AG08395 (cell line): Measurements from ENCODE around the gene RBM3.

ENCODE experiments used
- DNase-seq: peaks from one replicate; pipeline ENCODE4 v3.0.0; 2012; ENCODE audit warnings: mixed read lengths, low spot score

RBM3 gene

GRCh38 chrX:48578661-48579128 lies 4.4 kb downstream of the RBM3 start:
- DNase-seq = no peak

- no peak for DNase-seq
These were observed 5.0 kb downstream of the RBM3 start for GRCh38 chrX:48579259-48579658.

- no peak for DNase-seq
These were observed 6.4 kb downstream of the RBM3 start for GRCh38 chrX:48580662-48581061.

- DNase-seq = no peak
These were observed 10.4 kb downstream of the RBM3 start for GRCh38 chrX:48584698-48585097.

DNA sequence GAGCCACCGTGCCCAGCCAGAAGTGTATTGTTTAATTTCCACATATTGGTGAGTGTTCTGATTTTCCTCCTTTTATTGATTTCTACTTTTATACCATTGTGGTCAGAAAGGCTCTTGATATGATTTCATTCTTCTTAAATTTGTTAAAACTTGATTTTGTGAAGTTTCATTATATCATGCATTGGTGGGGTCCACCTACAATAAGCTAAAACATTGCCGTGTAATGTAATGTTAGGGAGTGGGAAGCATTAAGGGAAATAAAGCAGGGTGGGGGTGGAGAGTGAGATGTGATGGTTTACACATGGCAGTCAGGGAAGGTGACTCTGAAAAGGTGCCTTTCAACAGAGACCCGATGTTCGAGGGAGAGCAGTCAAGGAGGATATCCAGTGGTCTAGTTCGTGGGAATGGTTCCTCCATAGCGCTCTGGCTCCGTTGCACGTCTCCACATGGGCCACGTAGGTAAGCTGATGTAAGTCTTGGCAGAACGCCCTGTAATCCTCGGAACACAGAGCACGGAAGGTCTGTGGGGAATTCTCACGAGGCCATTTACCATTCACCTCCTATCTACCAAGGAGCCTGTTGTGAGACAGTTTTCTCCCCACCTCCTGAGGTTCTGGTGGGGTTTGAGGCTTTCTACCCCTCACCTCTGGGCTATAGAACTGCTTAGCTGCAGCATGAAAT lies 15.3 kb downstream of the RBM3 start:
- DNase-seq = no peak

GRCh38 chrX:48590203-48591103 lies 16.2 kb downstream of the RBM3 start:
- DNase-seq = no peak

GRCh38 chrX:48591255-48591791 lies 17.0 kb downstream of the RBM3 start:
- peak; percentile 41 for DNase-seq

GRCh38 chrX:48592971-48593370 lies 18.7 kb downstream of the RBM3 start:
- no peak for DNase-seq

DNA sequence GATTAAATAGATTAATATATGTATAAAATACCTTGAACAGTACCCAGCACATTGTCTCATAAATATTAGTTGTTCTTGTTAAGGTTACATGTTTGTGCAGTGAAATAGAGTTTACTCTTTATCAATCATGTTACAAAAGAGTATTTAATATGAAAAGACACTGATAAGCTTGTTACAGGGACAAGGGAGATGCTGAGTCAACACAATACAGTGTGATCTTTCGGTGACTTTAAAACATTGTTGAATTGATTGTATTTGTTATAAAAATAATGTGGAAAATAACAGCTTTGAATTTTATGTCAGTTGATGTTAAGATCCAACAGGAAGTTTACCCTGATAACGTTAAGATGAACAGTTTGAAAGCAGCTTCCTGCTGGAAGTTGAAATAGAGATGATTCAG lies 21.6 kb downstream of the RBM3 start:
- no peak for DNase-seq

GRCh38 chrX:48597353-48598264 lies 23.3 kb downstream of the RBM3 start, which contains the start of gene WDR13:
WDR13 (plus strand) TSS chrX:48597492; CDS start chrX:48597997, 505 bp downstream.
- peak; percentile 95 for DNase-seq

- no peak for DNase-seq
These were observed 24.3 kb downstream of the RBM3 start for GRCh38 chrX:48598614-48599013.

GRCh38 chrX:48599341-48599740 lies 25.1 kb downstream of the RBM3 start:
- no peak for DNase-seq

DNA sequence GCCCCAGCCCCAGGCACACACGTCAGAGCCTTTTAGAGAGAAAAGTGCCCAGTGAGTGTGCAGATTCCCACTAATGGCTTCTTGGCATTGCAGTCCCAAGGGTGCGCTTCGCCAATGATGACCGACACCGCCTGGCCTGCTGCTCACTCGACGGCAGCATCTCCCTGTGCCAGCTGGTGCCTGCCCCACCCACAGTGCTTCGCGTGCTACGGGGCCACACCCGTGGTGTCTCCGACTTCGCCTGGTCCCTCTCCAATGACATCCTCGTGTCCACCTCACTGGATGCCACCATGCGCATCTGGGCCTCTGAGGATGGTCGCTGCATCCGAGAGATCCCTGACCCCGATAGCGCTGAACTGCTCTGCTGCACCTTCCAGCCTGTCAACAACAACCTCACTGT lies 25.9 kb downstream of the RBM3 start:
- DNase-seq = no peak

DNA sequence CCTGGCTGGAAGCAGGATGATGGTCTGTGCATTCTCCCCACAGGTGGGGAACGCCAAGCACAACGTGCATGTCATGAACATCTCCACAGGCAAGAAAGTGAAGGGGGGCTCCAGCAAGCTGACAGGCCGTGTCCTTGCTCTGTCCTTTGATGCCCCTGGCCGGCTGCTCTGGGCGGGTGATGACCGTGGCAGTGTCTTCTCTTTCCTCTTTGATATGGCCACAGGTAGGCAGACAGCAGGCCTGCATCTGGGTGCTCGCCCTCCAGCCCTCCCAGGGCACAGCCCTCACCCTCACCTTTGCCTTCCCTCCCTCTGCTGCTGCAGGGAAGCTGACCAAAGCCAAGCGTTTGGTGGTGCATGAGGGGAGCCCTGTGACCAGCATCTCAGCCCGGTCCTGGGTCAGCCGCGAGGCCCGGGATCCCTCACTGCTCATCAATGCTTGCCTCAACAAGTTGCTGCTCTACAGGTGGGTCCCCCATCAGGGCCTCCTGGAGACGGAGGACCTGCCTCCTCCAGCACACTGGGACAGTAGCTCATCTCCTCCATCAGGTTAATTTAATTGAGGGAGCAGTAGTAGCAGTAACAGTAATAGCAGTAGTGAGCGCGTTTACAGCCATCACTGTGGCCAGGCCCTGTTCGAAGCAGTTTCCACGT lies 27.6 kb downstream of the RBM3 start:
- no peak for DNase-seq

DNA sequence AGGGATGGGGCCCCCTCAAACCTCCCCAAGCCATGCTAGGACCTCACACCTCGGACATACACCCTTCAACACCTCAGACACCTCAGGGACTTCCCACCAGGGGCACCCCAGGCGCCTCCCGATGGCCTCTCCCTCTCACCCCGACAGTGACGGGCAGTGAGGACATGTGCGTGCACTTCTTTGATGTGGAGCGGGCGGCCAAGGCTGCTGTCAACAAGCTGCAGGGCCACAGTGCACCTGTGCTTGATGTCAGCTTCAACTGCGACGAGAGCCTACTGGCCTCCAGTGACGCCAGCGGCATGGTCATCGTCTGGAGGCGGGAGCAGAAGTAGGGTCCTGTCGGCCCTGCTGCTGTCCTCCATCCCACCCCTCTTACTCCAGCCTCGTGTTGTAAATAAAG lies 30.4 kb downstream of the RBM3 start:
- DNase-seq = no peak

DNA sequence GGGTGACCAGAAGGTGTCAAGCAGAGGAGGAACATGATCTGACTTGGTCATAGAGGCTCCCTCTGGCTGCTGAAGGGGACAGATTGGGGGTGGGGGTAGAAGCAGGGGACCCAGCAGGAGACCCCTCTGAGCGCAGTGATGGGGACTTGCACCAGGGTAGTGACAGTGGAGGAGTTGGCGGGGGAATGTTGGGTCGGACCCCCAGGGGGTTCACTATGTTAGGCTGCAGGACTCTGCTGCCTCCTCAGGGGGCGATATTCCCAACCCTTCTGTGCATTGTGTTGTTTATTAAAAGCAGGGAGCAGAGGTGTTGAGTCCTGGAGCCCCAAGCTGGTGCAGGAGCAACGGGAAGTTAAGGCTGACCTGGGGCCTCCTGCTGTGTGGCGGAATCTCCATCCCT lies 31.8 kb downstream of the RBM3 start:
- no peak for DNase-seq

- no peak for DNase-seq
These were observed 37.4 kb downstream of the RBM3 start for GRCh38 chrX:48611703-48612102.

GRCh38 chrX:48613502-48614160 lies 39.3 kb downstream of the RBM3 start:
- no peak for DNase-seq

DNA sequence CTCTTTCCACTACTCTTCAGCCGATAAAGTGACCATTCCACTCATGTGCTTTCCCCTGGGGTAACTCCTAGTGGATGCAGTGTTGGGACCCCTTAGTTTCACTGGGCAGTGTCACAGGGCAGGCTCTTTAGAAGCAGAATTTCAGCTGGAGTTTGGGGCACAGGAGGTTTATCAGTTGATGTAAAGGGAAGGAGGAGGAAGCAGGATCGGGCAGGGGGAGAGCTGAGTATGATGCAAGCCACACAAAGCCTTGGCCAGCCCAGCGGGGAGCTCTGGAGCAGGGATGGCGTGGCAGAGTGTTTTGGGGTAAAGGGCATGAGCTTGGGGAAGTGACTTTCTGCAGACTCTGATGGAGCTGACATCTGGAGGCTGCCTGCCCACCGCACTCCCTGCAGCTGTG lies 42.3 kb downstream of the RBM3 start:
- no peak for DNase-seq

- DNase-seq = no peak
These were observed 43.5 kb downstream of the RBM3 start for GRCh38 chrX:48617542-48618340.
